Measurements from ENCODE around the gene LRFN4.

- TF ChIP-seq CTCF (IDR thresholded peaks at IDR 0.05 in 8 of 11, conservative IDR thresholded peaks at IDR 0.05 in 3 of 11): no peak
- no peak for TF ChIP-seq POLR2AphosphoS5 (IDR thresholded peaks at IDR 0.05)
- no peak for TF ChIP-seq POLR2A (IDR thresholded peaks at IDR 0.05)
Observed at GRCh38 chr11:66858939-66859685, 2.2 kb downstream of the LRFN4 start.

Data from spleen (tissue), 7 donors.